ENCODE results near the gene AATK.

AATK gene

GRCh38 chr17:81196505-81197408 is 30.7 kb upstream of the AATK start:
- DNase-seq (ENCODE audit: low read depth): no peak

GRCh38 chr17:81195941-81196495 is 30.0 kb upstream of the AATK start:
- no peak for DNase-seq (ENCODE audit: low read depth)

- no peak for DNase-seq (ENCODE audit: low read depth)
Measured at GRCh38 chr17:81194941-81195901, 29.2 kb upstream of the AATK start.

- no peak for DNase-seq (ENCODE audit: low read depth)
Measured at GRCh38 chr17:81194225-81194760, 28.3 kb upstream of the AATK start.

- no peak for DNase-seq (ENCODE audit: low read depth)
Measured at GRCh38 chr17:81193470-81194224, 27.6 kb upstream of the AATK start.

GRCh38 chr17:81193051-81193410 is 27.0 kb upstream of the AATK start:
- no peak for DNase-seq (ENCODE audit: low read depth)

- DNase-seq (ENCODE audit: low read depth): no peak
Measured at GRCh38 chr17:81192386-81193050, 26.5 kb upstream of the AATK start.

- DNase-seq (ENCODE audit: low read depth): no peak
Measured at GRCh38 chr17:81191646-81192045, 25.6 kb upstream of the AATK start.

GRCh38 chr17:81191116-81191515 is 25.1 kb upstream of the AATK start:
- DNase-seq (ENCODE audit: low read depth): no peak

- DNase-seq (ENCODE audit: low read depth): no peak
Measured at GRCh38 chr17:81190591-81190990, 24.6 kb upstream of the AATK start.

- DNase-seq (ENCODE audit: low read depth): no peak
Measured at GRCh38 chr17:81189670-81190530, 23.9 kb upstream of the AATK start.

- no peak for DNase-seq (ENCODE audit: low read depth)
Measured at GRCh38 chr17:81189016-81189415, 23.0 kb upstream of the AATK start.

GRCh38 chr17:81188491-81188840 is 22.4 kb upstream of the AATK start:
- DNase-seq (ENCODE audit: low read depth): no peak

GRCh38 chr17:81187586-81188490 is 21.8 kb upstream of the AATK start:
- DNase-seq (ENCODE audit: low read depth): no peak

- no peak for DNase-seq (ENCODE audit: low read depth)
Measured at GRCh38 chr17:81187120-81187519, 21.1 kb upstream of the AATK start.

- no peak for DNase-seq (ENCODE audit: low read depth)
Measured at GRCh38 chr17:81186203-81186602, 20.2 kb upstream of the AATK start.

- no peak for DNase-seq (ENCODE audit: low read depth)
Measured at GRCh38 chr17:81184555-81184954, 18.5 kb upstream of the AATK start.

- DNase-seq (ENCODE audit: low read depth): no peak
Measured at GRCh38 chr17:81183807-81184206, 17.8 kb upstream of the AATK start.

GRCh38 chr17:81183316-81183715 is 17.3 kb upstream of the AATK start:
- DNase-seq (ENCODE audit: low read depth): no peak
